Liver (tissue), 9 donors: ENCODE data around the gene RDX. TPM values are rescaled to one million over a fixed set of nuclear protein-coding genes. Genes with fewer than 3 reads are reported as not detected.

Source experiments
- DNase-seq: peaks from one replicate; pipeline ENCODE4 v3.0.0-alpha.2; 2017; ENCODE audit warnings: low spot score
- H3K27ac ChIP-seq, 2 donors: one replicate each; pipeline ENCODE4 v1.7.0; 2013; ENCODE audit warnings: inconsistent platforms in 2 of 2, low read length in 2 of 2, control low read depth in 1 of 2, low read depth in 1 of 2, mild to moderate bottlenecking in 1 of 2
- H3K27me3 ChIP-seq, 4 donors: one replicate each; pipeline versions ENCODE4 v1.6.1 to v1.7.0; 2013; ENCODE audit warnings: low read length in 3 of 4, inconsistent platforms in 1 of 4, mild to moderate bottlenecking in 1 of 4, moderate library complexity in 1 of 4; ENCODE audit not compliant: control insufficient read depth in 4 of 4, insufficient read depth in 4 of 4
- H3K36me3 ChIP-seq, 4 donors: one replicate each; pipeline versions ENCODE4 v1.6.1 to v1.7.0; 2013; ENCODE audit warnings: low read length in 3 of 4, mild to moderate bottlenecking in 3 of 4, low read depth in 1 of 4, moderate library complexity in 1 of 4; ENCODE audit not compliant: control insufficient read depth in 4 of 4, insufficient read depth in 3 of 4
- H3K4me1 ChIP-seq, 4 donors: one replicate each; pipeline versions ENCODE4 v1.6.1 to v1.7.0; 2013; ENCODE audit warnings: low read length in 3 of 4, mild to moderate bottlenecking in 3 of 4, moderate library complexity in 1 of 4; ENCODE audit not compliant: control insufficient read depth in 4 of 4, insufficient read depth in 4 of 4
- H3K4me3 ChIP-seq, 3 donors: one replicate each; pipeline versions ENCODE4 v1.6.1 to v1.7.0; 2013; ENCODE audit warnings: low read length in 3 of 3, control low read depth in 1 of 3, low read depth in 1 of 3, mild to moderate bottlenecking in 1 of 3
- H3K9ac ChIP-seq, 2 donors: one replicate each; pipeline ENCODE4 v1.7.0; 2013; ENCODE audit warnings: low read length in 2 of 2, mild to moderate bottlenecking in 2 of 2, moderate library complexity in 2 of 2, control low read depth in 1 of 2, low read depth in 1 of 2
- H3K9me3 ChIP-seq, 4 donors: one replicate each; pipeline versions ENCODE4 v1.6.1 to v1.7.0; 2013; ENCODE audit warnings: low read length in 3 of 4; ENCODE audit not compliant: control insufficient read depth in 4 of 4
- ATF3 ChIP-seq: IDR thresholded peaks from 2 replicates; pipeline ENCODE4 v1.6.1; 2016; ENCODE audit warnings: antibody characterized with exemption
- CTCF ChIP-seq: fragments of 150-350 bp; IDR thresholded peaks from 2 replicates; pipeline ENCODE4 v1.5.1; 2017; ENCODE audit warnings: improper control_type of control experiment, low read depth, low read length; ENCODE audit not compliant: missing input control
- EGR1 ChIP-seq, 2 donors: IDR thresholded peaks; 2 replicates each; pipeline ENCODE4 v1.6.1; 2016 to 2018; ENCODE audit warnings: antibody characterized with exemption in 2 of 2, low read depth in 2 of 2
- FOXA1 ChIP-seq: IDR thresholded peaks from 2 replicates; pipeline ENCODE4 v1.6.1; 2016; ENCODE audit warnings: antibody characterized with exemption
- FOXA2 ChIP-seq: IDR thresholded peaks from 2 replicates; pipeline ENCODE4 v1.6.1; 2016; ENCODE audit warnings: antibody characterized with exemption
- GABPA ChIP-seq, 2 donors: IDR thresholded peaks in 1 of 2; conservative IDR thresholded peaks in 1 of 2; 2 replicates each; pipeline ENCODE4 v1.6.1; 2016; ENCODE audit warnings: antibody characterized with exemption in 2 of 2, mild to moderate bottlenecking in 1 of 2, moderate library complexity in 1 of 2
- HNF4A ChIP-seq, 2 donors: conservative IDR thresholded peaks; 2 replicates each; pipeline ENCODE4 v1.6.1; 2016; ENCODE audit warnings: antibody characterized with exemption in 2 of 2, mild to moderate bottlenecking in 2 of 2
- HNF4G ChIP-seq: IDR thresholded peaks from 2 replicates; pipeline ENCODE4 v1.6.1; 2016; ENCODE audit warnings: antibody characterized with exemption
- JUND ChIP-seq, 2 donors: IDR thresholded peaks; 2 replicates each; pipeline ENCODE4 v1.6.1; 2016; ENCODE audit warnings: antibody characterized with exemption in 2 of 2
- MAX ChIP-seq: IDR thresholded peaks from 2 replicates; pipeline ENCODE4 v1.6.1; 2016; ENCODE audit warnings: antibody characterized with exemption
- NR2F2 ChIP-seq: IDR thresholded peaks from 2 replicates; pipeline ENCODE4 v1.6.1; 2016; ENCODE audit warnings: antibody characterized with exemption
- RAD21 ChIP-seq, 2 donors: IDR thresholded peaks; 2 replicates each; pipeline ENCODE4 v1.6.1; 2016; ENCODE audit warnings: antibody characterized with exemption in 2 of 2, mild to moderate bottlenecking in 2 of 2
- RXRA ChIP-seq, 2 donors: IDR thresholded peaks; 2 replicates each; pipeline ENCODE4 v1.6.1; 2017 to 2018; ENCODE audit warnings: antibody characterized with exemption in 2 of 2, mild to moderate bottlenecking in 1 of 2
- SP1 ChIP-seq: IDR thresholded peaks from 2 replicates; pipeline ENCODE4 v1.6.1; 2018; ENCODE audit warnings: antibody characterized with exemption, mild to moderate bottlenecking
- TAF1 ChIP-seq: conservative IDR thresholded peaks from 2 replicates; pipeline ENCODE4 v1.6.1; 2016; ENCODE audit warnings: antibody characterized with exemption, mild to moderate bottlenecking
- YY1 ChIP-seq: IDR thresholded peaks from 2 replicates; pipeline ENCODE4 v1.6.1; 2016; ENCODE audit warnings: antibody characterized with exemption, mild to moderate bottlenecking
- ZBTB33 ChIP-seq: IDR thresholded peaks from 2 replicates; pipeline ENCODE4 v1.6.1; 2016; ENCODE audit warnings: antibody characterized with exemption
- WGBS: extraction: QIAGEN DNeasy Blood & Tissue Kit; methylation state at CpG from one replicate; pipeline ENCODE4 v1.1.7; 2013; 5-methylcytosine and 5-hydroxymethylcytosine counted together
- polyA plus RNA-seq, 2 donors: library from polyadenylated mRNA; stranded (reverse) in 1 of 2; unstranded in 1 of 2; fragments of 200-250 nt in 1 of 2; fragments of >200 nt in 1 of 2; fragmentation: Nextera tagmentation in 1 of 2; extraction: Ambion mirVana in 1 of 2; gene quantifications; one replicate each; pipeline versions ENCODE4 v1.2.1 to v1.2.3, GENCODE V29; 2013 to 2015
- total RNA-seq, 2 donors: library from RNA; depleted of rRNA; stranded (reverse); fragments of >200 nt; gene quantifications; one replicate each; pipeline ENCODE4 v1.2.3, GENCODE V29; 2014
- TF ChIP-seq, protein P1 (sequence below): IDR thresholded peaks from 2 replicates; pipeline ENCODE4 v1.6.1; 2016; ENCODE audit warnings: antibody characterized with exemption, mild to moderate bottlenecking
- donor health status: healthy.
- donor health status: healthy.
- donor health status: healthy.
- donor health status: healthy.
- donor health status: healthy.

RDX gene
- total and polyA plus RNA-seq, 4 donors: 19.9 to 116 (median 53.9) TPM

DNA sequence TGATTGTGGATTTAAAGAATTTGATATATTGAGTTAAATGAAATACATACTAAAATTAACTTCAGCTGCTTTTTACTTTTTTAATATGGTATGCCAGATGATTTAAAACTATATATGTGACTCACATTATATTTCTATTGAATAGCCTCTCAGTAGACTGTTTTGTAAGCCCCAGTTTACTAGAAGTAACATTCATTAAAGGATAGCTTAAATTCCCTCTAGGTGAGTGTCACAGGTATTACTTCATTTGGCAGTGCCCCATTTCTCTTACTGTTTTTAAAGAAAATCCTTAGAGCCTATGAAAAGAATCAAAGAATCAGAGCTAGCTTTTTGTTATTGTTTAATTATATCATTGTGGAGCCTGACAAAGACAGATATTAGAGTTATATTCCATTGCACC, 154.6 kb downstream of the RDX start:
- Histone ChIP-seq H3K4me3 (no peak overlapping the region), H3K27me3 (no peaks in the 10 kb centered on the region), H3K36me3 (peaks cover 0 to 6% (median 2%) of the 10 kb centered on the region in 4 donors), H3K4me1 (peaks cover 0 to 2% (median 0%) of the 10 kb centered on the region in 4 donors), H3K9me3 (no peaks in the 10 kb centered on the region), H3K27ac (no peak overlapping the region), H3K9ac (no peak overlapping the region)
- DNase-seq: no peak
- TF ChIP-seq RXRA (IDR thresholded peaks at IDR 0.05): no peak
- TF ChIP-seq EGR1 (IDR thresholded peaks at IDR 0.05; ENCODE audit: low read depth in 2 of 2): no peak
- TF ChIP-seq MAX: no peak
- no peak for TF ChIP-seq RAD21 (IDR thresholded peaks at IDR 0.05)
- TF ChIP-seq ATF3: no peak
- TF ChIP-seq FOXA1: no peak
- TF ChIP-seq FOXA2: no peak
- no peak for TF ChIP-seq JUND (IDR thresholded peaks at IDR 0.05)
- TF ChIP-seq, protein P1, sequence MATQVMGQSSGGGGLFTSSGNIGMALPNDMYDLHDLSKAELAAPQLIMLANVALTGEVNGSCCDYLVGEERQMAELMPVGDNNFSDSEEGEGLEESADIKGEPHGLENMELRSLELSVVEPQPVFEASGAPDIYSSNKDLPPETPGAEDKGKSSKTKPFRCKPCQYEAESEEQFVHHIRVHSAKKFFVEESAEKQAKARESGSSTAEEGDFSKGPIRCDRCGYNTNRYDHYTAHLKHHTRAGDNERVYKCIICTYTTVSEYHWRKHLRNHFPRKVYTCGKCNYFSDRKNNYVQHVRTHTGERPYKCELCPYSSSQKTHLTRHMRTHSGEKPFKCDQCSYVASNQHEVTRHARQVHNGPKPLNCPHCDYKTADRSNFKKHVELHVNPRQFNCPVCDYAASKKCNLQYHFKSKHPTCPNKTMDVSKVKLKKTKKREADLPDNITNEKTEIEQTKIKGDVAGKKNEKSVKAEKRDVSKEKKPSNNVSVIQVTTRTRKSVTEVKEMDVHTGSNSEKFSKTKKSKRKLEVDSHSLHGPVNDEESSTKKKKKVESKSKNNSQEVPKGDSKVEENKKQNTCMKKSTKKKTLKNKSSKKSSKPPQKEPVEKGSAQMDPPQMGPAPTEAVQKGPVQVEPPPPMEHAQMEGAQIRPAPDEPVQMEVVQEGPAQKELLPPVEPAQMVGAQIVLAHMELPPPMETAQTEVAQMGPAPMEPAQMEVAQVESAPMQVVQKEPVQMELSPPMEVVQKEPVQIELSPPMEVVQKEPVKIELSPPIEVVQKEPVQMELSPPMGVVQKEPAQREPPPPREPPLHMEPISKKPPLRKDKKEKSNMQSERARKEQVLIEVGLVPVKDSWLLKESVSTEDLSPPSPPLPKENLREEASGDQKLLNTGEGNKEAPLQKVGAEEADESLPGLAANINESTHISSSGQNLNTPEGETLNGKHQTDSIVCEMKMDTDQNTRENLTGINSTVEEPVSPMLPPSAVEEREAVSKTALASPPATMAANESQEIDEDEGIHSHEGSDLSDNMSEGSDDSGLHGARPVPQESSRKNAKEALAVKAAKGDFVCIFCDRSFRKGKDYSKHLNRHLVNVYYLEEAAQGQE: no peak
- no peak for TF ChIP-seq GABPA (IDR thresholded peaks at IDR 0.05 in 1 of 2, conservative IDR thresholded peaks at IDR 0.05 in 1 of 2)
- no peak for TF ChIP-seq SP1
- no peak for TF ChIP-seq HNF4G
- TF ChIP-seq YY1: no peak
- TF ChIP-seq HNF4A (conservative IDR thresholded peaks at IDR 0.05): no peak
- TF ChIP-seq CTCF: no peak
- no peak for TF ChIP-seq NR2F2

DNA sequence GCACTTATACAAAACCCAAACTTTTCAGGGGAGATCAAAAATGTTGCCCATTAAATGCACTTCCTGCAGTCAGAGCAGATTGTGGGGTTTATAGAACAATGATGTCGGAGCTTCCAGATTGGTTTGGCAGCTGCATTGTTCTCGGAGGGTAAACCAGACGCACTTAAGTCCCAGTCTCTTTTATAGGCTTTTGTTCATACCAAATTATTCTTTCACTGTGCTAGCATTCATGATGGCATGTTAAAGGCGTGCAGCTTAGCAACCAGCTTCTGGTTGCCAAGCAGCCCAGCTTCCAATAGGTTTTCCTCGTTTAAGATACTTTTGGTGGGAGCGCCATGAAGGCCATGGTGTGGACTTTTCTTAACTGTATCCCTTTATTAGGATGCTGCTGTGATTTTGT, 162.3 kb downstream of the RDX start:
- Histone ChIP-seq H3K9ac (no peak overlapping the region), H3K9me3 (no peaks in the 10 kb centered on the region), H3K36me3 (peaks cover 0 to 7% (median 2%) of the 10 kb centered on the region in 4 donors), H3K4me1 (peaks cover 0 to 3% (median under 1%) of the 10 kb centered on the region in 4 donors), H3K4me3 (no peak overlapping the region), H3K27me3 (no peaks in the 10 kb centered on the region), H3K27ac (no peak overlapping the region)
- no peak for DNase-seq
- WGBS: 91% methylated on average over 6 of the region's 6 CpGs
- no peak for TF ChIP-seq NR2F2
- TF ChIP-seq ZBTB33: no peak
- TF ChIP-seq TAF1: no peak
- TF ChIP-seq FOXA1: no peak
- no peak for TF ChIP-seq RXRA (IDR thresholded peaks at IDR 0.05)
- no peak for TF ChIP-seq CTCF
- no peak for TF ChIP-seq HNF4G
- TF ChIP-seq ATF3: no peak
- no peak for TF ChIP-seq FOXA2
- no peak for TF ChIP-seq YY1
- TF ChIP-seq JUND (IDR thresholded peaks at IDR 0.05): no peak
- TF ChIP-seq MAX: no peak
- no peak for TF ChIP-seq GABPA (IDR thresholded peaks at IDR 0.05 in 1 of 2, conservative IDR thresholded peaks at IDR 0.05 in 1 of 2)
- no peak for TF ChIP-seq SP1
- no peak for TF ChIP-seq EGR1 (IDR thresholded peaks at IDR 0.05; ENCODE audit: low read depth in 2 of 2)
